Pancreas (tissue), 10 donors: ENCODE measurements around the gene TEKT3. TPM values are rescaled to one million over a fixed set of nuclear protein-coding genes. Genes with fewer than 3 reads are reported as not detected.

Experiments used
- ATAC-seq, 4 donors: fragments of 200-7000 bp; cut with Tn5 transposase; one replicate each; pipeline versions ENCODE4 v1.8.0 to v1.9.1; 2020; ENCODE audit warnings: mild to moderate bottlenecking in 4 of 4, moderate library complexity in 4 of 4
- DNase-seq, 6 donors: peaks; one replicate each; pipeline ENCODE4 v3.0.0-alpha.2; 2020
- FAIRE-seq: peaks from 2 replicates; lab custom pipeline; 2012; peaks lifted over from hg19 to GRCh38; lab: Jason Lieb, UNC
- H3K27ac ChIP-seq, 4 donors: fragments of 200-600 bp; sonication (generic); 1 replicate in 3 of 4; 2 replicates in 1 of 4; pipeline versions ENCODE4 v1.5.0 to v1.8.0; 2020
- H3K27me3 ChIP-seq, 4 donors: fragments of 200-600 bp; one replicate each; pipeline ENCODE4 v1.8.0; 2021
- H3K36me3 ChIP-seq, 3 donors: fragments of 200-600 bp; sonication (generic) in 1 of 3; one replicate each; pipeline versions ENCODE4 v1.5.0 to v1.8.0; 2020 to 2021
- H3K4me1 ChIP-seq, 3 donors: fragments of 200-600 bp; one replicate each; pipeline ENCODE4 v1.8.0; 2021
- H3K4me3 ChIP-seq, 4 donors: fragments of 200-600 bp; sonication (generic) in 2 of 4; one replicate each; pipeline versions ENCODE4 v1.5.0 to v1.8.0; 2020 to 2021
- H3K9me3 ChIP-seq, 4 donors: fragments of 200-600 bp; one replicate each; pipeline ENCODE4 v1.8.0; 2021
- CTCF ChIP-seq, 4 donors: fragments of 200-600 bp; sonication (generic) in 3 of 4; IDR thresholded peaks; one replicate each; pipeline versions ENCODE4 v1.5.0 to v1.8.0; 2021; ENCODE audit warnings: antibody characterized with exemption in 4 of 4
- WGBS, 2 donors: extraction: QIAGEN DNeasy Blood & Tissue Kit; methylation state at CpG; one replicate each; pipeline ENCODE4 v1.1.7; 2013; 5-methylcytosine and 5-hydroxymethylcytosine counted together
- intact Hi-C, 3 donors: fragments of 100-400 bp; cut with DNase I; formaldehyde crosslinking; loops; one replicate each; pipeline versions ENCODE4 v1.11.1 to v1.14.2; 2022
- polyA plus RNA-seq, 2 donors: library from polyadenylated mRNA; stranded (reverse); fragments of 200-250 nt; gene quantifications; one replicate each; pipeline ENCODE4 v1.2.3, GENCODE V29; 2013
- total RNA-seq, 6 donors: library from RNA; stranded (reverse); fragmentation: NEBNext Ultra II Directional in 4 of 6; extraction: Animal tissue kit (Norgen Biotek cat#: 25700) in 4 of 6; gene quantifications; one replicate each; pipeline versions ENCODE4 v1.2.1 to v1.2.4, GENCODE V29; 2021 to 2023
- donor health status: healthy with polysubstance abuse.
- donor health status: DM: no; HTN: no; CAD: no; lungs with moderate emphysema.
- donor health status: DM: no; HTN: no; CAD: no.
- donor health status: control.
- donor health status: control.
- donor health status: Bipolar disorder and iron deficiency.
- donor health status: DM: yes; HTN: yes; CAD: no.
- donor health status: DM: no; HTN: no; CAD: no.
- donor health status: DM: no; HTN: no; CAD: no.
- donor health status: DM: yes; HTN: yes; CAD: no.

Gene TEKT3
- total and polyA plus RNA-seq, 8 donors = 0.23 to 2.7 (median 0.43) TPM; not detected in 3

- no peak for DNase-seq
- no peaks in the 10 kb centered on the region for H3K36me3 ChIP-seq
- H3K4me1 ChIP-seq = peaks cover 5 to 14% (median 10%) of the 10 kb centered on the region in 3 donors
- H3K27ac ChIP-seq = no peak overlapping the region
- H3K27me3 ChIP-seq = no peaks in the 10 kb centered on the region
- H3K4me3 ChIP-seq = no peak overlapping the region
- WGBS, 2 donors = 70 to 83% methylated on average over 7 of the region's 7 CpGs
- no peak for FAIRE-seq
- no peak for TF ChIP-seq CTCF (IDR thresholded peaks at IDR 0.05)
- intact Hi-C loops = no loop called here
- ATAC-seq = no peak
- no peaks in the 10 kb centered on the region for H3K9me3 ChIP-seq
These were observed 72.2 kb downstream of the TEKT3 start for GRCh38 chr17:15269087-15269779.

GRCh38 chr17:15268461-15268860, 72.9 kb downstream of the TEKT3 start:
- Histone ChIP-seq H3K4me1 (peaks cover 8 to 20% (median 18%) of the 10 kb centered on the region in 3 donors), H3K36me3 (no peaks in the 10 kb centered on the region), H3K27ac (no peak overlapping the region), H3K27me3 (no peaks in the 10 kb centered on the region), H3K9me3 (no peaks in the 10 kb centered on the region), H3K4me3 (no peak overlapping the region)
- TF ChIP-seq CTCF (IDR thresholded peaks at IDR 0.05) = no peak
- ATAC-seq (no peak), FAIRE-seq (no peak), DNase-seq (no peak)
- intact Hi-C loops = no loop called here
- WGBS, 2 donors = 42 to 53% methylated on average over 1 of the region's 1 CpG

GRCh38 chr17:15267996-15268395, 73.4 kb downstream of the TEKT3 start:
- Histone ChIP-seq H3K27me3 (no peaks in the 10 kb centered on the region), H3K36me3 (no peaks in the 10 kb centered on the region), H3K4me1 (peaks cover 13 to 20% (median 18%) of the 10 kb centered on the region in 3 donors), H3K4me3 (no peak overlapping the region), H3K9me3 (no peaks in the 10 kb centered on the region), H3K27ac (no peak overlapping the region)
- DNase-seq (no peak), ATAC-seq (no peak), FAIRE-seq (no peak)
- no peak for TF ChIP-seq CTCF (IDR thresholded peaks at IDR 0.05)
- intact Hi-C loops = no loop called here
- WGBS, 2 donors = 69 to 77% methylated on average over 3 of the region's 3 CpGs

- H3K4me1 ChIP-seq = peaks cover 15 to 20% (median 18%) of the 10 kb centered on the region in 3 donors
- TF ChIP-seq CTCF (IDR thresholded peaks at IDR 0.05) = no peak
- no peak for DNase-seq
- H3K27ac ChIP-seq = no peak overlapping the region
- no peak overlapping the region for H3K4me3 ChIP-seq
- no peaks in the 10 kb centered on the region for H3K36me3 ChIP-seq
- intact Hi-C loops = no loop called here
- 93 to 96% methylated on average over 13 of the region's 13 CpGs for WGBS, 2 donors
- no peak for ATAC-seq
- no peaks in the 10 kb centered on the region for H3K27me3 ChIP-seq
- FAIRE-seq = no peak
- H3K9me3 ChIP-seq = no peaks in the 10 kb centered on the region
These were observed 74.9 kb downstream of the TEKT3 start for GRCh38 chr17:15266325-15267125.
